Retinal pigment epithelial cell (primary cell): ENCODE data around the gene CBR1.

ENCODE experiments used
- DNase-seq: peaks from one replicate; pipeline ENCODE4 v3.0.0-alpha.2; 2010; ENCODE audit warnings: low read depth
- H3K4me3 ChIP-seq: 2 replicates; pipeline ENCODE4 v1.5.1; 2011; ENCODE audit warnings: mild to moderate bottlenecking, low read length, control low read depth, moderate library complexity
- TF ChIP-seq, protein P1 (sequence below): conservative IDR thresholded peaks from 2 replicates; pipeline ENCODE4 v1.5.1; 2011; ENCODE audit warnings: low read depth, low read length, control low read depth, inconsistent platforms

The CBR1 gene

DNA sequence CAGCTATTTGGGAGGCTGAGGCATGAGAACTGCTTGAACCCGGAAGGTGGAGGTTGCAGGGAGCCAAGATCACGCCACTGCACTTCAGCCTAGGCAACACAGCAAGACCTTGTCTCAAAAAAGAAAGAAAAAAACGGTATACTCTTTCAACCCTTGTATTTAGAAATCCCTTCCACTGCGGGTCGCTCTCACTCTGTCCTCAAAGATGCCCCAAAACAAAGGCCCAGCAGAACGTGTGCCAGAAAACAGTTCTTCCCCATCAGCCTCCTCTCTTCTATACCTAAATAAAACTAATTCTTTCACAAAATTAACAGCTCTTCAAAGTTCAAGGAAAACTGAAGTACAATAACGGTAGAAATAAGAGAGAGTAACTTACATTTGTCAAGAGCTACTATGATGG, 22.7 kb upstream of the CBR1 start:
- DNase-seq, result no peak
- no peak overlapping the region for H3K4me3 ChIP-seq
- TF ChIP-seq, protein P1, sequence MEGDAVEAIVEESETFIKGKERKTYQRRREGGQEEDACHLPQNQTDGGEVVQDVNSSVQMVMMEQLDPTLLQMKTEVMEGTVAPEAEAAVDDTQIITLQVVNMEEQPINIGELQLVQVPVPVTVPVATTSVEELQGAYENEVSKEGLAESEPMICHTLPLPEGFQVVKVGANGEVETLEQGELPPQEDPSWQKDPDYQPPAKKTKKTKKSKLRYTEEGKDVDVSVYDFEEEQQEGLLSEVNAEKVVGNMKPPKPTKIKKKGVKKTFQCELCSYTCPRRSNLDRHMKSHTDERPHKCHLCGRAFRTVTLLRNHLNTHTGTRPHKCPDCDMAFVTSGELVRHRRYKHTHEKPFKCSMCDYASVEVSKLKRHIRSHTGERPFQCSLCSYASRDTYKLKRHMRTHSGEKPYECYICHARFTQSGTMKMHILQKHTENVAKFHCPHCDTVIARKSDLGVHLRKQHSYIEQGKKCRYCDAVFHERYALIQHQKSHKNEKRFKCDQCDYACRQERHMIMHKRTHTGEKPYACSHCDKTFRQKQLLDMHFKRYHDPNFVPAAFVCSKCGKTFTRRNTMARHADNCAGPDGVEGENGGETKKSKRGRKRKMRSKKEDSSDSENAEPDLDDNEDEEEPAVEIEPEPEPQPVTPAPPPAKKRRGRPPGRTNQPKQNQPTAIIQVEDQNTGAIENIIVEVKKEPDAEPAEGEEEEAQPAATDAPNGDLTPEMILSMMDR, result no peak

DNA sequence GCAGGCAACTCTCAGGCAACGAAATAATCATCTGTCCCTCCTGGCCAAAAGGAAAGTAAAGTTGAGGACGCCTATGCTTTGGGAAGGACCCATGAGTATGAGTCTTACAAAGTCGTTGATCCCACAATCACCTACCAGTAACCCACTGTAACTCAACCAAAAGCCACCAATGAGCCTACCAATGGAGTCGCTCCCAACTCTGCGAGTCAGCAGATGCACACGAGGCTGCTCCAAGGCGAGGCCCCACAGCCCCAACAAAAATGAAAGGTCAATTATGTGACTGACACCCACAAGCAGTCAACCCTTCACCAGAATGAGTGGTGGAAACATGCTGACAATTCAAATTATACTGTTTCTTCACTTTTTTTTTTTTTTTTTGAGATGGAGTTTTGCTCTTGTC, 21.5 kb upstream of the CBR1 start:
- TF ChIP-seq, protein P1, result no peak
- H3K4me3 ChIP-seq, result no peak overlapping the region
- no peak for DNase-seq

DNA sequence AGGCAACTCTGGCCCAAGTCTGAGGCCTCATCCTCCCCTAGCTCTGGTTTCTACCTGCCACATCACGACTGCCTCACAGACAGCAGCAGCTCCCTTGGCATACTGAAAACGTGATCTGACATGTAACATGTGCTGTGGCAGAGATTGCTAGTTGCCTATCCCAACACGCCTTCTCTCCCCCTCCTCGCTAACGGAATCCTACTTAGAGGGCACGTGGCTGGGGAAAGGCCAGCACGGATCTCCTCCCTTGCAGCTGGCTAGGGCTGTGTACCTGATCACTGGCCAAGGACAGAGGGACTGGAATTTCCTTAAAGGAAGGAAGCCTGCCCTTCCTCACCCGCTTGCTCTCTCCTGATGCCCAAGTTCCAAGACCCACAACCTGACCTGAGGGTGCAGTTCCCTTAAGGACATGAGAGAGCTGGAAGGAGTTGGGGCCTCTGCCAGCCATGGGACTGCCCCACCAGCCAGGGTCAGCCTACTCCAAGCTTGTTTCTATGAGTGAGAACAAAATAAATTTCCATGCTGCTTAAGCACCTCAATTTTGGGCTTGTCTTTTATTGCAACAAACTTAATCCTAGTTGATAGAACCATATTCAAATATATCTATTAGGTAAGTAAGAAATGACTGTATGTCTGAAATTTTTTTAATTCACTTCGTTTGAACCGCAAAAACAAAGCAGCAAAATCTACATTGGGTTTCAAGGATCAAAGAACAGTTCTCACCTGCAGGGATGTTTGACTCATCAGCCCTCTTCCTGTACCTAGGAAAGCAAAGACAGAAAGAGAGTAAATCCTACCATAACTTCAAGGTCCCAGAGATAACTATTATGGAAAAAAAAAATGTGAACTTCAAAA, 16.7 kb upstream of the CBR1 start:
- H3K4me3 ChIP-seq, result no peak overlapping the region
- DNase-seq, result no peak
- TF ChIP-seq, protein P1, result no peak

DNA sequence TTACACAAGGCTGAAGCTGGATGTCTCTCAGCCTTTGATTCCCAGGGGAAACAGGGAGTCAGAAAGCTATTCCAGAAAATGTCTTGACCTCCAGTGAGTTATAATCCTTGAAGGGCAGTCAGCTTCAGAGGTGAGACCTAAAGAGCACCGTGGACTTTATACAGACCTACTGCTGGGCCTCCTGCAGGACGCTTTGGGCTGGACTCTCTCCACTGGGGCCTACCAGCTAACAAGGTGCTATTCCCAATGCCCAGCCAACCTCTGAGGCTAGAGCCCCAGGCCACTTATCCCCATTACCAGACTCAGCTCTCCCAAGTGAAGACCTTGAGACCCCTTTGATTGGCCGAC, 16.1 kb upstream of the CBR1 start:
- TF ChIP-seq, protein P1, result no peak
- no peak overlapping the region for H3K4me3 ChIP-seq
- DNase-seq, result no peak

DNA sequence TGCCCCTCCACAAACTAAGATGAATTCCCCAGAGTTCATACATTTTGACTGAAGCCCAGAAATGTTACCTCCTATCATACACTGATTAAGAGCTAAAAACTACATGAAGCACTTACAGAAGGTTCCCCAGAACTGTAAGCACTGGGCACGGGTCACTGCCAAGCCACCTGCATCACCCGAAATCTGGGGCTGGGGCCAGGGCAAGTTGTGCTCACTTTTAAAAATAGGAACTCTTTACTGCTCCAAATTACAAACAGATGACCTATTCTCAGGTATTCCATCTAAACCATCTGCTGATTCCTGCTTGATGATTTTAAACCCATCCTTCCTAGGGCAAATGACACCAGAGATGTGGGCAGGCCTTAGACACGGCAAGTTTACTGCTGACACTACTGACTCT, 14.3 kb upstream of the CBR1 start:
- H3K4me3 ChIP-seq, result no peak overlapping the region
- TF ChIP-seq, protein P1, result no peak
- no peak for DNase-seq

DNA sequence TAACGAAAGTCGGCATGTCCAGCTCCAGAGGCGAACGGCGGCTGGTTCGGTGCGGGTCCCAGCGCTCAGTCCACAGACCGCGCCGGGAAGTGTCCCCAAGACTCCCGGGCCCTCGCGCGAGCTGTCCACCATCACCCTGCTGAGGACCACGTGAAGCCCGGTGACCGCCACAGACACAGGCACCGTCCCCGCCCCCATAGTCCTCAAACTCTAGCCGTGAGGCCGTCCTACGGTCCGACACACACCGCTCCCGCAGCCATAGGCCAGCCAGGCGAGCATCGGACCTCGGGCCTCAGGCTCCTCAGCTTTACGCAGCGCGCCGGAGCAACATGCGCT, 10.0 kb upstream of the CBR1 start:
- peak overlapping the region; percentile 95 for H3K4me3 ChIP-seq
- DNase-seq, result no peak
- TF ChIP-seq, protein P1, result no peak

DNA sequence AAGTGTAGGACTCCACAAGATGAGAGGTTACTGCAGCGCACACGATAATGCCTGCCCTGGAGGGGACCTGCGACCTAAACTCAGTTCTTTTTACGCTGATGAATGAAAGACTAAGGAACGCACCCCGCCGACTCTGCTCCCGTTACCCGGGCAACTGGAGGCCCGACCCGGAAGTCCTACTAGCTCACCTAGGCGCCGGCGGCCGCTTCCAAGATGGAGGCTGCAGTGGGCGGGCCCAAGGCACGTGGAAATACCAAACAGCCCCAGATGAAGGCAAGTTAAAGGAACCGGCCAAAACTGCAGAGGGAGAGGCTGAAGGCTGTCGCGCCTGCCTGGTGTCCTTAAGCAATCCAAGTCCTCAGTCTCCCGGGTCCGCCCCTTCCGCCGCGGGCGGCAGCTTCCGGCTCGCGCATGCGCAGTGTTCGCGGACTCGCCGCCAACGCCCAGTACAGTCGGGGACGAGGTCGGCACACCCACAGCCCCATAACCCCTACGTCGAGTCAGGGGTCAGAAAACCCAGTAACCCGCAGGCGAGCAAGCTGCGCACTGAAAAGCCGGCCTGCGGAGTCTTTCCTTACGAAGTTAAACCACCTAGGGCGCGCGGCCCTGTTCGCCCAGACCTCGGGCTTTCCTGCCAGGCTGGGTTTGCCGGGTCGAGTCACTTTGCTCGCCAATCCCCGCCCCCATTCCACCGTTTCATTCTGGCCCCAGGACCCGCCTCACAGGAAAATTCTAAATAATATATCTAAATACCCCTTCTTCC, 9.5 kb upstream of the CBR1 start, which contains the start of gene SETD4:
TSS of gene SETD4 (minus strand) at position 368 of the 763 bp plus-strand sequence. CDS start 1,638 bp downstream, outside the sequence.
- TF ChIP-seq, protein P1, result no peak
- H3K4me3 ChIP-seq, result peak within 1 kb of the TSS; percentile 95
- DNase-seq, result peak; percentile 60
